Lower lobe of right lung (tissue), 2 donors: ENCODE results near the gene SPATA2L. TPM values are rescaled to one million over a fixed set of nuclear protein-coding genes. Genes with fewer than 3 reads are reported as not detected.

Source experiments
- ATAC-seq, 2 donors: fragments of 200-7000 bp; cut with Tn5 transposase; one replicate each; pipeline ENCODE4 v1.9.1; 2020 to 2022; ENCODE audit warnings: mild to moderate bottlenecking in 2 of 2, moderate library complexity in 2 of 2
- DNase-seq: peaks from one replicate; pipeline ENCODE4 v3.0.0-alpha.2; 2020
- H3K27ac ChIP-seq: fragments of 200-600 bp; one replicate; pipeline ENCODE4 v1.8.0; 2022
- H3K27me3 ChIP-seq: fragments of 200-600 bp; one replicate; pipeline ENCODE4 v1.8.0; 2022; ENCODE audit warnings: low read depth
- H3K36me3 ChIP-seq: fragments of 200-600 bp; one replicate; pipeline ENCODE4 v1.8.0; 2022; ENCODE audit warnings: mild to moderate bottlenecking
- H3K4me1 ChIP-seq: fragments of 200-600 bp; one replicate; pipeline ENCODE4 v1.8.0; 2022
- H3K4me3 ChIP-seq: fragments of 200-600 bp; one replicate; pipeline ENCODE4 v1.8.0; 2022; ENCODE audit warnings: mild to moderate bottlenecking
- H3K9me3 ChIP-seq: fragments of 200-600 bp; one replicate; pipeline ENCODE4 v1.8.0; 2022
- intact Hi-C: fragments of 100-400 bp; cut with DNase I; formaldehyde crosslinking; loops from one replicate; pipeline ENCODE4 v1.11.0; 2022
- total RNA-seq: library from RNA; stranded (reverse); fragmentation: NEBNext Ultra II Directional; extraction: Animal tissue kit (Norgen Biotek cat#: 25700); gene quantifications from one replicate; pipeline ENCODE4 v1.2.1, GENCODE V29; 2021
- TF ChIP-seq, protein P1 (sequence below): fragments of 200-600 bp; IDR thresholded peaks from one replicate; pipeline ENCODE4 v1.8.0; 2022; ENCODE audit warnings: antibody characterized with exemption, mild to moderate bottlenecking
- donor health status: DM: no; HTN: yes; CAD: no; lungs with severe emphysema.

Gene SPATA2L
- total RNA-seq, 1 donor from 2014 or later: 10.3 TPM

DNA sequence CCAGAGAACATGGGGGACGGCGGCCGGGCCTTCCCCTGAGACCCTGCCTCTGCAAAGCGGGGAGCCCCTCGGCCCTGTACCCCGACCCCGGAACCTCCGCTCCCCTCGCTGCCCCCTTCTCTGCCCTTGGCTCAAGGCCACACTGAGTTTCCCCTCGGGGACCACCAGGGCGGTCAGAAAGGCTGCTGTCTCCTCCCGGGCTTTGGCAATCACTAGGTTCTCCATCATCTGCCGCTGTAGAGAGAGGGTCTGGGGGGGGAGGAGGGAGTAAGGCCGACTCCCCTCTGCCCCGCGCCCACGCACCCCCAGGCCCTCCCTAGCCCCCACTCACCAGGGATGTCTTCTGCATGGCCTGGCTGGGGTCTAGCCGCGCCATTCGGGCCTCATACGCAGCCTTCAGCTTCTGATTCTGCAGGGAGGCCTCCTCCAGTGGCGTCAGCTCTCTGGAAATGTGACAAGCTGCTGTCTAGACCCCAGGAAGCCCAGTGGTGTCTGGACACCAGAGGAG, 10.8 kb upstream of the SPATA2L start:
- H3K27me3 ChIP-seq: peaks cover 13% of the 10 kb centered on the region
- H3K9me3 ChIP-seq: no peaks in the 10 kb centered on the region
- intact Hi-C loops: no loop called here
- no peak overlapping the region for H3K27ac ChIP-seq
- H3K4me3 ChIP-seq: peak overlapping the region; percentile 46
- ATAC-seq: no peak
- TF ChIP-seq, protein P1, sequence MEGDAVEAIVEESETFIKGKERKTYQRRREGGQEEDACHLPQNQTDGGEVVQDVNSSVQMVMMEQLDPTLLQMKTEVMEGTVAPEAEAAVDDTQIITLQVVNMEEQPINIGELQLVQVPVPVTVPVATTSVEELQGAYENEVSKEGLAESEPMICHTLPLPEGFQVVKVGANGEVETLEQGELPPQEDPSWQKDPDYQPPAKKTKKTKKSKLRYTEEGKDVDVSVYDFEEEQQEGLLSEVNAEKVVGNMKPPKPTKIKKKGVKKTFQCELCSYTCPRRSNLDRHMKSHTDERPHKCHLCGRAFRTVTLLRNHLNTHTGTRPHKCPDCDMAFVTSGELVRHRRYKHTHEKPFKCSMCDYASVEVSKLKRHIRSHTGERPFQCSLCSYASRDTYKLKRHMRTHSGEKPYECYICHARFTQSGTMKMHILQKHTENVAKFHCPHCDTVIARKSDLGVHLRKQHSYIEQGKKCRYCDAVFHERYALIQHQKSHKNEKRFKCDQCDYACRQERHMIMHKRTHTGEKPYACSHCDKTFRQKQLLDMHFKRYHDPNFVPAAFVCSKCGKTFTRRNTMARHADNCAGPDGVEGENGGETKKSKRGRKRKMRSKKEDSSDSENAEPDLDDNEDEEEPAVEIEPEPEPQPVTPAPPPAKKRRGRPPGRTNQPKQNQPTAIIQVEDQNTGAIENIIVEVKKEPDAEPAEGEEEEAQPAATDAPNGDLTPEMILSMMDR: no peak
- peaks cover 9% of the 10 kb centered on the region for H3K4me1 ChIP-seq
- DNase-seq: no peak
- H3K36me3 ChIP-seq: no peaks in the 10 kb centered on the region

DNA sequence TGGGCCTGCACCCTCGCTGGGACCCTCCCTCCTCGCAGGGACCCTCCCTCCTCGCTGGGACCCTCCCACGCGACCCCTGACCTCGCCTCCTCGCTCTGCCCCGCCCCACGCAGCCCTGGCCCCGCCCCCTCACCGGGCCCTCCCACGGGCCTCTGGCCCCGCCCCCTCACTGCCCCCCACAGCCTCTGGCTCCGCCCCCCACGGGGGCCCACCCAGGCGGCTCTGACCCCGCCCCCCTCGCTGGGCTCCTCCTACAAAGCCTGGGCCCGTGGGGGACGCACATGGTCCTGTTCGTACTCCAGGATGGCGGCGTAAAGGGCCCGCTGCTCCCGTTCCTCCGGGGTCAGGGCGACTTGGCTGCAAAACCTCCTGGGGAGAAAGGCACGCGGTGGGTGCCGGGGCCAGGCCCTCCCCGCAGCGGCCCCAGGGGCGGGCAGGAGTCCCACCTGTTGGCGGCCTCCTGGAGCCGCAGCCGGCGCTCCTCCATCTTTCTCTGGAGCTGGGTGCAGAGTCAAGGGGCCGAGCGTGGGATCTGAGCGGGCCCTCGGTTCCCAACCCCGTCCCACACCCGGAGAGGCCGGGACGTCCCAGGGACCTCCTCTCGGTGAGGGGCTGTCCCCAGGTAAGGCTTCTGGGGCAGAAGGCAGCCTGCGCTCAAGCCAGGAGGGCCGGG, 10.2 kb upstream of the SPATA2L start:
- DNase-seq (peak; percentile 65), ATAC-seq (peak; percentile 80 to 81)
- H3K27ac ChIP-seq: no peak overlapping the region
- no peaks in the 10 kb centered on the region for H3K9me3 ChIP-seq
- H3K4me3 ChIP-seq: peak overlapping the region; percentile 46
- TF ChIP-seq, protein P1: no peak
- no peaks in the 10 kb centered on the region for H3K36me3 ChIP-seq
- peaks cover 13% of the 10 kb centered on the region for H3K27me3 ChIP-seq
- intact Hi-C loops: no loop called here
- peaks cover 9% of the 10 kb centered on the region for H3K4me1 ChIP-seq

DNA sequence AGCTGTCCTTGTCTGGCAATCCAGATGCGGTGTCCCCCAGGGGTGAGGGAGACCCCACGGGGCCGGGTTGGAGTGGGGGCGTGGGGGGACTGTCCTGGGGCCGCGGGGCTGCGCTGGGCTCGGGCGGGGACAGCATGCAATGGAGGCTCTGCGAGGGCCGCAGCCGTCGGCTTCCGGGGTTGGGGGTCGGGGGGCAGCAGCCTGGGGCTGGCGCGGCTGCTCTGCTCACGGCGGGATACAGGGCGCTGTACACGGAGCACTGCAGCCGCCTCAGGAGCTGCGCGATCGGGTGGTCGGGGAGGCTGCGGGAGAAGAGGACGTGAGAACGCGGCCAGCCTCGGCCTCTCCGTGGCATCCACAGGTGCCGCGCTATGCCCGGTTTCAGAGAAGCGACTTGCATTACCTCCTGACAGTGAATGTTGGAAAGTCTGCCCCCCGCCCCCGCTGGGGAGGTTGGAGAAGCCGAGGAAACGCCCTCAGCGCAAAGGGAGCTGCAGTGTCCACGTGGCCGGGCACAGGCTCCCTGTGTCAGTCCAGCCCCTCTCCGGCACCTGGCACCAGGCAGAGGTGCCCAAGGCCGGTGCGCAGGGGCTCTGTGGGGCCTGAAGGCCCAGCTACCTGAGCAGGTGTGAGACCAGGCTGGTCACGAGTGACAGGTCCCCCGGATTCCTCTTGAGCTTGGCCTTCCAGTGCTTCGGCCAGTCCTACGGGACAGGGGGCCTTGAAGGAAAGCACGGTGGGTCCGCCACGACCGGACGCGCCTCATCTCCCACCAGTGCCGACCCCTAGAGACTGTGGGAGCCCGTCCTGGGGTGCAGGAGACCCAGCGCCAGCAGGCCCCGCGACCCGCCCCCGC, 9.4 kb upstream of the SPATA2L start:
- no peak for ATAC-seq
- Histone ChIP-seq H3K4me1 (peaks cover 14% of the 10 kb centered on the region), H3K27me3 (peaks cover 13% of the 10 kb centered on the region), H3K27ac (no peak overlapping the region), H3K36me3 (no peaks in the 10 kb centered on the region), H3K4me3 (no peak overlapping the region), H3K9me3 (no peaks in the 10 kb centered on the region)
- intact Hi-C loops: no loop called here
- TF ChIP-seq, protein P1: no peak
- DNase-seq: peak; percentile 48

DNA sequence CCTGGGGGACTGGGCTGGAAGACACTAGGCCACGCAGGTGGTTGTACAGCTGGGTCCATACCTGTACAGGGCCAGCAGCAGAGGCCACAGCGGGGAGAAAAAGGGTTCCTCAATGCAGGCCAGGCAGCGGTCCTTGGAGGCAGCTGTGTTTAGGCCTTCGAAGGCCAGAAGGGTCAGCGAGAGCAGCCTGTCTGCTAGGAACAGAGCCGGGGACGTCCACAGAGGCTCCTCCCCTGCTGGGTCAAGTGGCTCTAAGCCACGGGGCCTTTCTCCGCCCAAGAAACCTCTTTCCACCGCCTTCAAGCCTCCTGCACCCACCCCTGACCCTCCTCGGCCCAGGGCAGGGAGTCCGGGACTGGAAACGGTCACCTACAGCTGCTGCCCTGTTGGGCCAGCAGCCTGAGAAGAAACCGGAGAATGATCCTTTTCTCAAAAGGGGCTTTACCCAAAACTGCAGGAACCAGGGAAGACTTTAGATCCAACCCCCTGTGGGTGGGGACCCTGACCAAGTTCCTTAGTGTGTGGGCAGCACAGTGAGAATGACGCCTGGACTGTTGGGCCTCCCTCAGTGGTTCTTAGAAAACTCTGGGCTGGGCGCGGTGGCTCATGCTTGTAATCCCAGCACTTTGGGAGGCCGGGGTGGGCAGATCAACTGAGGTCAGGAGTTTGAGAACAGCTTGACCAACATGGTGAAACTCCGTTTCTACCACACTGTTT, 8.4 kb upstream of the SPATA2L start:
- H3K27ac ChIP-seq: no peak overlapping the region
- intact Hi-C loops: loop anchor here (10.0 kb wide), 1 partner anchor 155 kb away; no protein-coding TSS in a partner anchor
- H3K4me3 ChIP-seq: no peak overlapping the region
- TF ChIP-seq, protein P1: no peak
- DNase-seq (peak; percentile 28), ATAC-seq (no peak)
- no peaks in the 10 kb centered on the region for H3K36me3 ChIP-seq
- peaks cover 13% of the 10 kb centered on the region for H3K27me3 ChIP-seq
- peaks cover 14% of the 10 kb centered on the region for H3K4me1 ChIP-seq
- no peaks in the 10 kb centered on the region for H3K9me3 ChIP-seq

DNA sequence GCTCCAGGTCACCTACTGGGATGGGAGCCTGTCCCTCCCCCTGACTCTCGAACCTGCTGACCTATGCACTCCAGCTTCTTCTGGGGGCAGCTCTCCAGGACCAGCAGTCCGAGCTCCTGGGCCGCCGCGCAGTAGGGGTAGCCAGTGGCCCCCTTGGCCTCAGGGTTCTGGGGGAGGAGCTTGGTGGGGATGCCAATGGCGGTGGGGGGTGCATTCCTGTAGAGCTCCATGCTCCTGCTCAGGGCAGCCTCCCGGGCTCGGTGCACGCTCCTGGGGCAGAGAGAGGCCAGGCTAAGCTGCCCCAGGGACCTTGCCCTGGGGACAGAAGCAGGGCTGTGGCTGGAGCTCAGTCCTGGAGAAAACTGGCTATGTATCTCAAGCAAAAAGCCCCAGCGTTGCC, 7.7 kb upstream of the SPATA2L start:
- Histone ChIP-seq H3K27me3 (peaks cover 13% of the 10 kb centered on the region), H3K36me3 (no peaks in the 10 kb centered on the region), H3K4me3 (no peak overlapping the region), H3K27ac (no peak overlapping the region), H3K4me1 (peaks cover 14% of the 10 kb centered on the region), H3K9me3 (no peaks in the 10 kb centered on the region)
- ATAC-seq (no peak), DNase-seq (no peak)
- TF ChIP-seq, protein P1: no peak
- intact Hi-C loops: loop anchor here (10.0 kb wide), 1 partner anchor 156 kb away; no protein-coding TSS in a partner anchor
